Ascending aorta (tissue), 2 donors: ENCODE data around the gene EBF3. TPM values are rescaled to one million over a fixed set of nuclear protein-coding genes. Genes with fewer than 3 reads are reported as not detected.

ENCODE experiments used
- DNase-seq, 2 donors: peaks; one replicate each; pipeline ENCODE4 v3.0.0-alpha.2; 2019; ENCODE audit warnings: low spot score in 2 of 2
- H3K27ac ChIP-seq, 2 donors: fragments of 200-600 bp; sonication (generic); one replicate each; pipeline ENCODE4 v1.5.1; 2016 to 2017; ENCODE audit warnings: mild to moderate bottlenecking in 1 of 2
- H3K27me3 ChIP-seq: fragments of 200-600 bp; sonication (generic); one replicate; pipeline ENCODE4 v1.5.1; 2017
- H3K36me3 ChIP-seq, 2 donors: fragments of 200-600 bp; sonication (generic); one replicate each; pipeline ENCODE4 v1.5.1; 2016
- H3K4me1 ChIP-seq, 2 donors: fragments of 200-600 bp; sonication (generic); one replicate each; pipeline ENCODE4 v1.5.1; 2016 to 2017; ENCODE audit warnings: mild to moderate bottlenecking in 1 of 2
- H3K4me3 ChIP-seq, 2 donors: fragments of 200-600 bp; sonication (generic); one replicate each; pipeline ENCODE4 v1.5.1; 2016 to 2017; ENCODE audit warnings: mild to moderate bottlenecking in 1 of 2
- H3K9me3 ChIP-seq, 2 donors: fragments of 200-600 bp; sonication (generic); one replicate each; pipeline ENCODE4 v1.5.1; 2016
- CTCF ChIP-seq, 3 experiments: fragments of 200-600 bp in 2 of 3; fragments of 450-650 bp in 1 of 3; sonication (generic) in 2 of 3; IDR thresholded peaks; one replicate each; pipeline ENCODE4 v1.5.1; 2016 to 2019; ENCODE audit warnings: antibody characterized with exemption in 3 of 3, mild to moderate bottlenecking in 1 of 3, moderate library complexity in 1 of 3
- intact Hi-C: fragments of 100-400 bp; cut with DNase I; formaldehyde crosslinking; loops from one replicate; pipeline ENCODE4 v1.15.1; 2023
- total RNA-seq: library from RNA; depleted of rRNA; stranded (reverse); fragments of >200 nt; gene quantifications from one replicate; pipeline ENCODE4 v1.1.0, GENCODE V29; 2016

EBF3 gene
- total RNA-seq, 1 donor from 2014 or later = 20.2 TPM

GRCh38 chr10:129993621-129994020, 29.5 kb upstream of the EBF3 start:
- intact Hi-C loops = no loop called here
- Histone ChIP-seq H3K4me1 (no peaks in the 10 kb centered on the region), H3K36me3 (no peaks in the 10 kb centered on the region), H3K4me3 (no peak overlapping the region), H3K27me3 (no peaks in the 10 kb centered on the region), H3K27ac (no peak overlapping the region), H3K9me3 (peaks cover 0 to 5% of the 10 kb centered on the region in 2 donors)
- no peak for TF ChIP-seq CTCF (IDR thresholded peaks at IDR 0.05)
- no peak for DNase-seq

GRCh38 chr10:129992356-129992755, 28.3 kb upstream of the EBF3 start:
- Histone ChIP-seq H3K4me1 (no peaks in the 10 kb centered on the region), H3K9me3 (peaks cover 0 to 5% of the 10 kb centered on the region in 2 donors), H3K4me3 (no peak overlapping the region), H3K36me3 (no peaks in the 10 kb centered on the region), H3K27ac (no peak overlapping the region), H3K27me3 (no peaks in the 10 kb centered on the region)
- TF ChIP-seq CTCF (IDR thresholded peaks at IDR 0.05) = no peak
- DNase-seq = no peak
- intact Hi-C loops = no loop called here

GRCh38 chr10:129982825-129983224, 18.8 kb upstream of the EBF3 start:
- no peak for DNase-seq
- intact Hi-C loops = no loop called here
- Histone ChIP-seq H3K4me1 (no peaks in the 10 kb centered on the region), H3K4me3 (no peak overlapping the region), H3K9me3 (peaks cover 0 to 14% of the 10 kb centered on the region in 2 donors), H3K27ac (no peak overlapping the region), H3K27me3 (no peaks in the 10 kb centered on the region), H3K36me3 (no peaks in the 10 kb centered on the region)
- no peak for TF ChIP-seq CTCF (IDR thresholded peaks at IDR 0.05)

GRCh38 chr10:129978980-129979379, 14.9 kb upstream of the EBF3 start:
- Histone ChIP-seq H3K27ac (no peak overlapping the region), H3K4me1 (no peaks in the 10 kb centered on the region), H3K9me3 (peaks cover 0 to 4% of the 10 kb centered on the region in 2 donors), H3K4me3 (no peak overlapping the region), H3K27me3 (no peaks in the 10 kb centered on the region), H3K36me3 (no peaks in the 10 kb centered on the region)
- intact Hi-C loops = no loop called here
- no peak for DNase-seq
- no peak for TF ChIP-seq CTCF (IDR thresholded peaks at IDR 0.05)

GRCh38 chr10:129978322-129978721, 14.2 kb upstream of the EBF3 start:
- DNase-seq = no peak
- TF ChIP-seq CTCF (IDR thresholded peaks at IDR 0.05) = no peak
- no peaks in the 10 kb centered on the region for H3K36me3 ChIP-seq
- no peak overlapping the region for H3K27ac ChIP-seq
- no peaks in the 10 kb centered on the region for H3K4me1 ChIP-seq
- no peaks in the 10 kb centered on the region for H3K9me3 ChIP-seq
- intact Hi-C loops = no loop called here
- H3K27me3 ChIP-seq = no peaks in the 10 kb centered on the region
- no peak overlapping the region for H3K4me3 ChIP-seq

GRCh38 chr10:129977794-129978193, 13.7 kb upstream of the EBF3 start:
- no peak for DNase-seq
- intact Hi-C loops = no loop called here
- no peaks in the 10 kb centered on the region for H3K4me1 ChIP-seq

More at GRCh38 chr10:129977794-129978193, 13.7 kb upstream of the EBF3 start:
- Histone ChIP-seq H3K27me3 (no peaks in the 10 kb centered on the region), H3K27ac (no peak overlapping the region), H3K9me3 (no peaks in the 10 kb centered on the region), H3K4me3 (no peak overlapping the region), H3K36me3 (no peaks in the 10 kb centered on the region)
- no peak for TF ChIP-seq CTCF (IDR thresholded peaks at IDR 0.05)
